Astrocyte (in vitro differentiated cells and primary cell): ENCODE results near the gene CXorf65. TPM values are rescaled to one million over a fixed set of nuclear protein-coding genes. Genes with fewer than 3 reads are reported as not detected.

Experiments
- DNase-seq: peaks from one replicate; pipeline ENCODE4 v3.0.0-alpha.2; 2010; ENCODE audit warnings: low read depth
- FAIRE-seq: peaks from 2 replicates; lab custom pipeline; 2011; peaks lifted over from hg19 to GRCh38; lab: Jason Lieb, UNC
- H2AFZ ChIP-seq: 2 replicates; pipeline ENCODE4 v1.6.0; 2012; ENCODE audit warnings: low read depth, low read length, inconsistent platforms
- H3K27ac ChIP-seq: 2 replicates; pipeline ENCODE4 v1.5.1; 2011; ENCODE audit warnings: low read depth, low read length, inconsistent platforms
- H3K27me3 ChIP-seq: 2 replicates; pipeline ENCODE4 v1.6.0; 2011; ENCODE audit warnings: low read length, inconsistent platforms; ENCODE audit not compliant: insufficient read depth
- H3K36me3 ChIP-seq: 2 replicates; pipeline ENCODE4 v1.5.1; 2011; ENCODE audit warnings: low read length, inconsistent platforms; ENCODE audit not compliant: insufficient read depth
- H3K4me1 ChIP-seq: 2 replicates; pipeline ENCODE4 v1.5.1; 2011; ENCODE audit warnings: low read length, inconsistent platforms; ENCODE audit not compliant: insufficient read depth
- H3K4me2 ChIP-seq: 2 replicates; pipeline ENCODE4 v1.6.0; 2012; ENCODE audit warnings: low read length, inconsistent platforms
- H3K4me3 ChIP-seq: 2 replicates; pipeline ENCODE4 v1.5.1; 2011; ENCODE audit warnings: low read depth, mild to moderate bottlenecking, low read length, inconsistent platforms; ENCODE audit not compliant: insufficient read depth
- H3K79me2 ChIP-seq: 2 replicates; pipeline ENCODE4 v1.6.0; 2012; ENCODE audit warnings: mild to moderate bottlenecking, low read length, inconsistent platforms; ENCODE audit not compliant: insufficient read depth
- H3K9ac ChIP-seq: 2 replicates; pipeline ENCODE4 v1.6.0; 2012; ENCODE audit warnings: mild to moderate bottlenecking, low read length, inconsistent platforms
- H3K9me3 ChIP-seq: 2 replicates; pipeline ENCODE4 v1.5.1; 2012; ENCODE audit warnings: low read depth, mild to moderate bottlenecking, low read length, inconsistent platforms; ENCODE audit not compliant: insufficient read depth
- H4K20me1 ChIP-seq: 2 replicates; pipeline ENCODE4 v1.6.0; 2012; ENCODE audit warnings: low read length, inconsistent platforms; ENCODE audit not compliant: insufficient read depth
- H3K27ac Mint-ChIP-seq: one replicate; pipeline ENCODE4 v1.8.0; 2021; ENCODE audit warnings: mild to moderate bottlenecking, mixed read lengths; ENCODE audit not compliant: unreplicated experiment
- H3K27me3 Mint-ChIP-seq: one replicate; pipeline ENCODE4 v1.8.0; 2021; ENCODE audit warnings: low read depth, mixed read lengths; ENCODE audit not compliant: unreplicated experiment
- H3K36me3 Mint-ChIP-seq: one replicate; pipeline ENCODE4 v1.8.0; 2021; ENCODE audit warnings: low read depth, mixed read lengths; ENCODE audit not compliant: unreplicated experiment
- H3K4me1 Mint-ChIP-seq: one replicate; pipeline ENCODE4 v1.8.0; 2021; ENCODE audit warnings: low read depth, mixed read lengths; ENCODE audit not compliant: unreplicated experiment
- H3K4me3 Mint-ChIP-seq: one replicate; pipeline ENCODE4 v1.8.0; 2021; ENCODE audit warnings: mild to moderate bottlenecking, moderate library complexity, mixed read lengths; ENCODE audit not compliant: unreplicated experiment
- H3K9me3 Mint-ChIP-seq: one replicate; pipeline ENCODE4 v1.8.0; 2021; ENCODE audit warnings: mild to moderate bottlenecking, mixed read lengths; ENCODE audit not compliant: unreplicated experiment
- CTCF ChIP-seq: IDR thresholded peaks from 2 replicates; pipeline ENCODE4 v1.5.1; 2011; ENCODE audit warnings: low read depth, mild to moderate bottlenecking, inconsistent platforms, low read length, moderate library complexity; ENCODE audit not compliant: insufficient read depth
- EZH2 ChIP-seq: IDR thresholded peaks from 2 replicates; pipeline ENCODE4 v1.6.1; 2012; ENCODE audit warnings: mild to moderate bottlenecking, low read length, inconsistent platforms; ENCODE audit not compliant: insufficient read depth
- total RNA-seq: library from RNA; stranded (reverse); gene quantifications from 2 replicates; pipeline ENCODE4 v1.2.1, GENCODE V29; 2021

Gene CXorf65
- total RNA-seq, 1 donor from 2014 or later = not detected

- Histone ChIP-seq H3K4me3 (peak overlapping the region; percentile 91), H3K27ac (peak overlapping the region; percentile 90), H3K9me3 (no peaks in the 10 kb centered on the region), H3K27me3 (no peaks in the 10 kb centered on the region), H3K79me2 (peaks cover 44% of the 10 kb centered on the region), H2AFZ (peak overlapping the region; percentile 63), H3K4me1 (no peaks in the 10 kb centered on the region), H3K9ac (peak overlapping the region; percentile 95), H4K20me1 (peaks cover 8% of the 10 kb centered on the region), H3K36me3 (peaks cover 2% of the 10 kb centered on the region), H3K4me2 (peak overlapping the region; percentile 89)
- H3K4me1 Mint-ChIP-seq = peaks cover 9% of the 10 kb centered on the region
- H3K9me3 Mint-ChIP-seq = no peaks in the 10 kb centered on the region
- H3K27ac Mint-ChIP-seq = no peak overlapping the region
- TF ChIP-seq EZH2 (no peak), CTCF (no peak)
- no peaks in the 10 kb centered on the region for H3K27me3 Mint-ChIP-seq
- FAIRE-seq (no peak), DNase-seq (no peak)
- peak overlapping the region; percentile 99 for H3K4me3 Mint-ChIP-seq
- H3K36me3 Mint-ChIP-seq = peaks cover 3% of the 10 kb centered on the region
Observed at GRCh38 chrX:71067089-71067488, 39.5 kb downstream of the CXorf65 start.

GRCh38 chrX:71060127-71060526 is 46.4 kb downstream of the CXorf65 start:
- DNase-seq = no peak

More at GRCh38 chrX:71060127-71060526, 46.4 kb downstream of the CXorf65 start:
- H3K27ac ChIP-seq = no peak overlapping the region
- peaks cover 4% of the 10 kb centered on the region for H3K36me3 Mint-ChIP-seq
- H3K4me3 Mint-ChIP-seq = no peak overlapping the region
- no peaks in the 10 kb centered on the region for H3K9me3 ChIP-seq
- no peaks in the 10 kb centered on the region for H3K27me3 ChIP-seq
- no peak overlapping the region for H3K4me3 ChIP-seq
- H3K9me3 Mint-ChIP-seq = no peaks in the 10 kb centered on the region
- peaks cover 8% of the 10 kb centered on the region for H4K20me1 ChIP-seq
- peaks cover 10% of the 10 kb centered on the region for H3K36me3 ChIP-seq
- H3K4me1 ChIP-seq = no peaks in the 10 kb centered on the region
- H3K4me1 Mint-ChIP-seq = peaks cover 8% of the 10 kb centered on the region
- H3K27ac Mint-ChIP-seq = no peak overlapping the region
- H3K27me3 Mint-ChIP-seq = no peaks in the 10 kb centered on the region
- no peak for FAIRE-seq
- no peak overlapping the region for H3K4me2 ChIP-seq
- peaks cover 22% of the 10 kb centered on the region for H3K79me2 ChIP-seq
- H3K9ac ChIP-seq = no peak overlapping the region
- no peak for TF ChIP-seq CTCF
- no peak for TF ChIP-seq EZH2
- no peak overlapping the region for H2AFZ ChIP-seq
